HEK293T (cell line): ENCODE measurements around the gene KRT23.

ENCODE experiments used
- CTCF ChIA-PET: fragments of 350-600 bp; formaldehyde crosslinking; extraction: SDS; loops from one replicate; lab custom pipeline; 2021; ENCODE audit warnings: antibody characterized with exemption, inconsistent platforms; lab: Yijun Ruan, JAX
- POLR2A ChIA-PET: fragments of 350-600 bp; formaldehyde crosslinking; extraction: SDS; loops from one replicate; lab custom pipeline; 2020; ENCODE audit warnings: antibody characterized with exemption, inconsistent platforms; lab: Yijun Ruan, JAX
- DNase-seq: peaks from one replicate; pipeline ENCODE4 v3.0.0; 2012; ENCODE audit warnings: mixed read lengths; ENCODE audit errors: extremely low spot score
- ARNT ChIP-seq: fragments of 450-650 bp; IDR thresholded peaks from 2 replicates; pipeline ENCODE4 v1.6.1; 2017; ENCODE audit warnings: mild to moderate bottlenecking
- BHLHE40 ChIP-seq: fragments of 450-650 bp; IDR thresholded peaks from 2 replicates; pipeline ENCODE4 v1.6.1; 2016; ENCODE audit warnings: mild to moderate bottlenecking, moderate library complexity, borderline replicate concordance
- CTBP1 ChIP-seq: fragments of 450-650 bp; IDR thresholded peaks from 2 replicates; pipeline ENCODE4 v1.6.1; 2016; ENCODE audit warnings: borderline replicate concordance
- ELF4 ChIP-seq: fragments of 450-650 bp; IDR thresholded peaks from 2 replicates; pipeline ENCODE4 v1.6.1; 2017; ENCODE audit warnings: antibody characterized with exemption
- FOXA1 ChIP-seq: fragments of 450-650 bp; IDR thresholded peaks from 2 replicates; pipeline ENCODE4 v1.6.1; 2016; ENCODE audit warnings: mild to moderate bottlenecking
- FOXK2 ChIP-seq: fragments of 450-650 bp; IDR thresholded peaks from 2 replicates; pipeline ENCODE4 v1.6.1; 2016; ENCODE audit warnings: mild to moderate bottlenecking
- FOXM1 ChIP-seq: fragments of 450-650 bp; IDR thresholded peaks from 2 replicates; pipeline ENCODE4 v1.6.1; 2017; ENCODE audit warnings: mild to moderate bottlenecking, borderline replicate concordance
- HDGF ChIP-seq: fragments of 450-650 bp; IDR thresholded peaks from 2 replicates; pipeline ENCODE4 v1.6.1; 2017; ENCODE audit warnings: antibody characterized with exemption, borderline replicate concordance
- L3MBTL2 ChIP-seq: fragments of 450-650 bp; conservative IDR thresholded peaks from 2 replicates; pipeline ENCODE4 v1.6.1; 2016; ENCODE audit warnings: mild to moderate bottlenecking
- LEF1 ChIP-seq: fragments of 450-650 bp; IDR thresholded peaks from 2 replicates; pipeline ENCODE4 v1.6.1; 2017; ENCODE audit warnings: mild to moderate bottlenecking, borderline replicate concordance
- NFRKB ChIP-seq: fragments of 450-650 bp; IDR thresholded peaks from 2 replicates; pipeline ENCODE4 v1.6.1; 2016; ENCODE audit warnings: mild to moderate bottlenecking, moderate library complexity
- PKNOX1 ChIP-seq: fragments of 450-650 bp; IDR thresholded peaks from 2 replicates; pipeline ENCODE4 v1.6.1; 2016
- SP1 ChIP-seq: fragments of 450-650 bp; IDR thresholded peaks from 2 replicates; pipeline ENCODE4 v1.6.1; 2017
- SUZ12 ChIP-seq: fragments of 450-650 bp; IDR thresholded peaks from 2 replicates; pipeline ENCODE4 v1.6.1; 2016; ENCODE audit warnings: mild to moderate bottlenecking
- TARDBP ChIP-seq: fragments of 450-650 bp; IDR thresholded peaks from 2 replicates; pipeline ENCODE4 v1.6.1; 2016
- ZNF384 ChIP-seq: fragments of 450-650 bp; IDR thresholded peaks from 2 replicates; pipeline ENCODE4 v1.6.1; 2016

Gene KRT23

GRCh38 chr17:40903129-40903847 lies 34.2 kb downstream of the KRT23 start:
- POLR2A ChIA-PET, result no interaction called here
- no peak for DNase-seq
- CTCF ChIA-PET, result no interaction called here
- TF ChIP-seq FOXK2 (no peak), SUZ12 (no peak), HDGF (no peak), ARNT (no peak), PKNOX1 (no peak), NFRKB (no peak), L3MBTL2 (no peak), LEF1 (no peak)

- CTCF ChIA-PET, result interaction anchor here (2.0 kb wide), 1 partner anchor 17 kb away, joined by 7 read pairs; the partner anchor contains the start of gene KRT20
- no peak for TF ChIP-seq FOXA1
- TF ChIP-seq SP1, result no peak
- TF ChIP-seq ARNT, result no peak
- TF ChIP-seq PKNOX1, result no peak
- TF ChIP-seq CTBP1, result no peak
- no peak for TF ChIP-seq HDGF
- TF ChIP-seq FOXM1, result no peak
- no peak for TF ChIP-seq FOXK2
- TF ChIP-seq TARDBP, result no peak
- TF ChIP-seq NFRKB, result no peak
- TF ChIP-seq ZNF384, result no peak
- TF ChIP-seq LEF1, result no peak
- TF ChIP-seq L3MBTL2, result no peak
- no peak for TF ChIP-seq BHLHE40
- no peak for TF ChIP-seq ELF4
- no peak for TF ChIP-seq SUZ12
- DNase-seq, result no peak
- POLR2A ChIA-PET, result no interaction called here
Measured at GRCh38 chr17:40902498-40902897, 34.9 kb downstream of the KRT23 start.

- TF ChIP-seq FOXK2, result no peak
- TF ChIP-seq BHLHE40, result no peak
- no peak for TF ChIP-seq SP1
- no peak for TF ChIP-seq CTBP1
- no peak for TF ChIP-seq PKNOX1
- TF ChIP-seq ELF4, result no peak
- no peak for TF ChIP-seq ARNT
- TF ChIP-seq SUZ12, result no peak
- no peak for TF ChIP-seq HDGF
- TF ChIP-seq TARDBP, result no peak
- TF ChIP-seq FOXA1, result no peak
- no peak for TF ChIP-seq NFRKB
- TF ChIP-seq FOXM1, result no peak
- TF ChIP-seq L3MBTL2, result no peak
- TF ChIP-seq ZNF384, result no peak
- TF ChIP-seq LEF1, result no peak
- ChIA-PET CTCF (interaction anchor here (2.0 kb wide), 1 partner anchor 17 kb away, joined by 7 read pairs; the partner anchor contains the start of gene KRT20), POLR2A (no interaction called here)
- DNase-seq, result no peak
Measured at GRCh38 chr17:40901981-40902474, 35.4 kb downstream of the KRT23 start.

GRCh38 chr17:40900809-40901356 lies 36.6 kb downstream of the KRT23 start:
- TF ChIP-seq FOXK2, result no peak
- no peak for TF ChIP-seq TARDBP
- TF ChIP-seq BHLHE40, result no peak
- TF ChIP-seq ARNT, result no peak
- TF ChIP-seq FOXA1, result no peak
- no peak for TF ChIP-seq L3MBTL2
- ChIA-PET CTCF (interaction anchor here (0.9 to 2.0 kb wide), 2 partner anchors 16 to 748 kb away, joined by 3 to 7 read pairs; partner anchors contain the start of gene KRT20), POLR2A (interaction anchor here (0.9 kb wide), 1 partner anchor 82 kb away, joined by 3 read pairs; no protein-coding TSS in a partner anchor)
- DNase-seq, result no peak

GRCh38 chr17:40896916-40897455 lies 40.5 kb downstream of the KRT23 start:
- TF ChIP-seq NFRKB (no peak), FOXM1 (no peak), ARNT (no peak), SP1 (no peak), LEF1 (no peak), L3MBTL2 (no peak), HDGF (no peak), FOXK2 (no peak), FOXA1 (no peak), PKNOX1 (no peak), BHLHE40 (no peak), ZNF384 (no peak), TARDBP (no peak)
- no peak for DNase-seq
- ChIA-PET POLR2A (no interaction called here), CTCF (no interaction called here)
